H9 (cell line): ENCODE measurements around the gene LIM2. TPM values are rescaled to one million over a fixed set of nuclear protein-coding genes. Genes with fewer than 3 reads are reported as not detected.
A peak's percentile ranks its signal among the peaks of the same experiment; 100 is the strongest.

Source experiments
- DNase-seq: peaks from one replicate; pipeline ENCODE4 v3.0.0-alpha.2; 2017
- H2AFZ ChIP-seq: one replicate; pipeline ENCODE4 v1.6.1; 2013; ENCODE audit warnings: mild to moderate bottlenecking, low read length, control low read depth, moderate library complexity
- H2AK5ac ChIP-seq: 2 replicates; pipeline ENCODE4 v1.6.1; 2013; ENCODE audit warnings: low read length, control low read depth, mixed read lengths; ENCODE audit not compliant: insufficient read length
- H2BK120ac ChIP-seq: one replicate; pipeline ENCODE4 v1.6.1; 2013; ENCODE audit warnings: low read depth, mild to moderate bottlenecking, low read length, control low read depth, inconsistent platforms; ENCODE audit not compliant: poor library complexity, severe bottlenecking
- H2BK12ac ChIP-seq: 2 replicates; pipeline ENCODE4 v1.6.1; 2013; ENCODE audit warnings: low read length, control low read depth, mixed read lengths, low read depth; ENCODE audit not compliant: insufficient read length
- H2BK15ac ChIP-seq: 2 replicates; pipeline ENCODE4 v1.6.1; 2013; ENCODE audit warnings: low read depth, low read length, control low read depth
- H2BK20ac ChIP-seq: one replicate; pipeline ENCODE4 v1.6.1; 2013; ENCODE audit warnings: low read depth, mild to moderate bottlenecking, low read length, control low read depth, inconsistent platforms; ENCODE audit not compliant: poor library complexity, severe bottlenecking
- H2BK5ac ChIP-seq: 2 replicates; pipeline ENCODE4 v1.6.1; 2013; ENCODE audit warnings: low read length, control low read depth, mixed read lengths; ENCODE audit not compliant: insufficient read length
- H3K14ac ChIP-seq: 2 replicates; pipeline ENCODE4 v1.6.1; 2013; ENCODE audit warnings: low read length, control low read depth; ENCODE audit not compliant: insufficient read depth
- H3K18ac ChIP-seq: 2 replicates; pipeline ENCODE4 v1.6.1; 2013; ENCODE audit warnings: low read depth, mild to moderate bottlenecking, mixed read lengths, low read length, control low read depth; ENCODE audit not compliant: insufficient read length
- H3K23ac ChIP-seq: 2 replicates; pipeline ENCODE4 v1.6.1; 2013; ENCODE audit warnings: low read length, control low read depth, mixed read lengths, low read depth; ENCODE audit not compliant: insufficient read length
- H3K23me2 ChIP-seq: 2 replicates; pipeline ENCODE4 v1.6.1; 2013; ENCODE audit warnings: low read depth, mild to moderate bottlenecking, mixed read lengths, low read length, control low read depth; ENCODE audit not compliant: insufficient read length, poor library complexity, severe bottlenecking
- H3K27ac ChIP-seq: 2 replicates; pipeline ENCODE4 v1.5.1; 2013; ENCODE audit warnings: low read length, control low read depth, mixed read lengths, low read depth; ENCODE audit not compliant: insufficient read length
- H3K27me3 ChIP-seq: 2 replicates; pipeline ENCODE4 v1.6.1; 2013; ENCODE audit warnings: low read length, control low read depth, inconsistent platforms; ENCODE audit not compliant: insufficient read depth
- H3K4ac ChIP-seq: 2 replicates; pipeline ENCODE4 v1.6.1; 2013; ENCODE audit warnings: low read depth, mild to moderate bottlenecking, control low read depth, inconsistent platforms, low read length, moderate library complexity
- H3K4me1 ChIP-seq: 2 replicates; pipeline ENCODE4 v1.6.1; 2013; ENCODE audit warnings: low read length, control low read depth, inconsistent platforms; ENCODE audit not compliant: insufficient read depth
- H3K4me2 ChIP-seq: 2 replicates; pipeline ENCODE4 v1.6.1; 2013; ENCODE audit warnings: low read length, control low read depth, mixed read lengths; ENCODE audit not compliant: insufficient read length, insufficient read depth
- H3K56ac ChIP-seq: 2 replicates; pipeline ENCODE4 v1.6.1; 2013; ENCODE audit warnings: low read depth, mild to moderate bottlenecking, mixed read lengths, low read length, control low read depth; ENCODE audit not compliant: insufficient read length
- H3K79me1 ChIP-seq: 2 replicates; pipeline ENCODE4 v1.6.1; 2013; ENCODE audit warnings: low read depth, mild to moderate bottlenecking, moderate library complexity, low read length, control low read depth, inconsistent platforms; ENCODE audit not compliant: insufficient read depth, poor library complexity, severe bottlenecking
- H3K79me2 ChIP-seq: 2 replicates; pipeline ENCODE4 v1.6.1; 2013; ENCODE audit warnings: low read length, control low read depth, inconsistent platforms; ENCODE audit not compliant: insufficient read depth
- H3K9ac ChIP-seq: 2 replicates; pipeline ENCODE4 v1.6.1; 2013; ENCODE audit warnings: low read length, control low read depth, mixed read lengths; ENCODE audit not compliant: insufficient read length; ENCODE audit errors: extremely low read depth
- H3K9me3 ChIP-seq: one replicate; pipeline ENCODE4 v1.6.1; 2013; ENCODE audit warnings: low read depth, low read length, inconsistent platforms; ENCODE audit not compliant: control insufficient read depth
- H3T11ph ChIP-seq: one replicate; pipeline ENCODE4 v1.6.1; 2013; ENCODE audit warnings: mild to moderate bottlenecking, low read length, control low read depth, inconsistent platforms
- H4K20me1 ChIP-seq: one replicate; pipeline ENCODE4 v1.6.1; 2013; ENCODE audit not compliant: control insufficient read depth, insufficient read length, insufficient read depth
- H4K5ac ChIP-seq: 2 replicates; pipeline ENCODE4 v1.6.1; 2013; ENCODE audit warnings: low read depth, mild to moderate bottlenecking, mixed read lengths, low read length, control low read depth; ENCODE audit not compliant: insufficient read length
- H4K8ac ChIP-seq: replicated peaks from 2 replicates; pipeline ENCODE4 v1.6.1; 2013; ENCODE audit warnings: low read length, control low read depth, mixed read lengths, low read depth; ENCODE audit not compliant: insufficient read length
- H4K91ac ChIP-seq: 2 replicates; pipeline ENCODE4 v1.6.1; 2013; ENCODE audit warnings: low read depth, mild to moderate bottlenecking, moderate library complexity, mixed read lengths, low read length, control low read depth; ENCODE audit not compliant: insufficient read length
- H3K27ac Mint-ChIP-seq, 3 experiments: 2 replicates in 2 of 3; 3 replicates in 1 of 3; pipeline ENCODE4 v1.8.0; 2020 to 2021; ENCODE audit warnings: mixed read lengths in 3 of 3, mild to moderate bottlenecking in 1 of 3, moderate library complexity in 1 of 3
- H3K27me3 Mint-ChIP-seq: 2 replicates; pipeline ENCODE4 v1.8.0; 2021; ENCODE audit warnings: low read depth, mild to moderate bottlenecking, moderate library complexity, mixed read lengths
- H3K36me3 Mint-ChIP-seq, 3 experiments: 2 replicates in 2 of 3; 3 replicates in 1 of 3; pipeline ENCODE4 v1.8.0; 2020 to 2021; ENCODE audit warnings: low read depth in 3 of 3, mixed read lengths in 3 of 3; ENCODE audit not compliant: insufficient read depth in 1 of 3
- H3K4me1 Mint-ChIP-seq, 2 experiments: 2 replicates each; pipeline ENCODE4 v1.8.0; 2020; ENCODE audit warnings: mixed read lengths in 2 of 2
- H3K4me3 Mint-ChIP-seq, 2 experiments: 2 replicates in 1 of 2; 3 replicates in 1 of 2; pipeline ENCODE4 v1.8.0; 2020 to 2021; ENCODE audit warnings: mild to moderate bottlenecking in 2 of 2, mixed read lengths in 2 of 2, moderate library complexity in 1 of 2
- H3K9me3 Mint-ChIP-seq, 2 experiments: 2 replicates in 1 of 2; 3 replicates in 1 of 2; pipeline ENCODE4 v1.8.0; 2020; ENCODE audit warnings: mild to moderate bottlenecking in 2 of 2, mixed read lengths in 2 of 2, moderate library complexity in 1 of 2
- WGBS: extraction: QIAGEN DNeasy Blood & Tissue Kit; methylation state at CpG from one replicate; pipeline ENCODE4 v1.1.7; 2013; ENCODE audit warnings: missing lambda C conversion rate, low lambda C conversion rate, mixed read lengths; ENCODE audit not compliant: insufficient read length; ENCODE audit errors: extremely low coverage; 5-methylcytosine and 5-hydroxymethylcytosine counted together
- total RNA-seq: library from RNA; stranded (reverse); gene quantifications from 2 replicates; pipeline ENCODE4 v1.2.1, GENCODE V29; 2021
- TF ChIP-seq, protein P1 (sequence below): fragments of 200-600 bp; sonication (generic); conservative IDR thresholded peaks from 3 replicates; pipeline ENCODE4 v1.8.0; 2021; ENCODE audit warnings: antibody characterized with exemption, mild to moderate bottlenecking

The LIM2 gene
- total RNA-seq, 1 experiment from 2014 or later: not detected

DNA sequence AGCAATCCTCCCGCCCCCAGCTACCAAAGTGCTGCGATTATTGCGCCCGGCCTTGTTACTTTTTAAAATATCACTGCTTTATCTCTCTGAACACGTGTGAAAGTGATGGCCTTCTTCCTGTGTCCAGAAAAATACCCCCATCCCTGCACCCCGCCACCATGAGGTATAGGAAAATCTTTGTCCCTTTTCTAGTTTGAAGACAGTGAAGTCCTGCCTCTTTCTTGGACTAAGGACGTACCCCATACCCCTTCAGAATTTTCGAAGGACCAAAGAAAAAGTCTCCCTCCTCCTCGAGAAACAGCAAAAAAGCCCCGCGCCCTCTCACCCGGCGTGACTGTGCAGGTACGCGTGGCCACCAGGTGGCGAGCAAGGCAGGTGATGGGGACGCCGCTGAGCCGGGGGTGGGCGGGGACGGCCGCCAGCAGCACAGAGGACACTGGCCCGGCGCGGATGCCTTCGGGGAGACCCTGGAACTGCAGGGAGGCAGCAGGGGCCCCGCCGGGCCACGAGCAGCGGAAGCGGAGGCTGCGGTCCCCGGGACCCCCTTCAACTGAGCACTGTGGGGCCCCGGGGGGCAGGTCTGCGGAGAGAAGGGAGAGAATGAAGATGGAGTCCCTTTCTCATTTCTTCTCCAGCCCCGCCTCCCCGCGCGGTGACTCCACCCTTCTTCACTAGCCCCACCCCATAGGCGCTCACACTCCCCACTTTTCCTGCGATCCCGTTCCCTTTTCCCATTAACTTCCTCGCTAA lies 49.0 kb downstream of the LIM2 start:
- peak overlapping the region; percentile 81 for H3K4me2 ChIP-seq
- H3K56ac ChIP-seq: no peak overlapping the region
- H3K27ac ChIP-seq: no peak overlapping the region
- no peaks in the 10 kb centered on the region for H3K27me3 ChIP-seq
- peak overlapping the region; percentile 76 for H2AFZ ChIP-seq
- H3K4ac ChIP-seq: no peak overlapping the region
- no peak overlapping the region for H2BK5ac ChIP-seq
- H4K91ac ChIP-seq: no peak overlapping the region
- peak overlapping the region; percentile 87 to 98 (median 97); a peak in 6 of 7 replicates for H3K27ac Mint-ChIP-seq
- peak overlapping the region; percentile 34 for H3K9ac ChIP-seq
- H3K36me3 Mint-ChIP-seq: peaks cover 8 to 17% (median 14%) of the 10 kb centered on the region in 3 experiments
- TF ChIP-seq, protein P1, sequence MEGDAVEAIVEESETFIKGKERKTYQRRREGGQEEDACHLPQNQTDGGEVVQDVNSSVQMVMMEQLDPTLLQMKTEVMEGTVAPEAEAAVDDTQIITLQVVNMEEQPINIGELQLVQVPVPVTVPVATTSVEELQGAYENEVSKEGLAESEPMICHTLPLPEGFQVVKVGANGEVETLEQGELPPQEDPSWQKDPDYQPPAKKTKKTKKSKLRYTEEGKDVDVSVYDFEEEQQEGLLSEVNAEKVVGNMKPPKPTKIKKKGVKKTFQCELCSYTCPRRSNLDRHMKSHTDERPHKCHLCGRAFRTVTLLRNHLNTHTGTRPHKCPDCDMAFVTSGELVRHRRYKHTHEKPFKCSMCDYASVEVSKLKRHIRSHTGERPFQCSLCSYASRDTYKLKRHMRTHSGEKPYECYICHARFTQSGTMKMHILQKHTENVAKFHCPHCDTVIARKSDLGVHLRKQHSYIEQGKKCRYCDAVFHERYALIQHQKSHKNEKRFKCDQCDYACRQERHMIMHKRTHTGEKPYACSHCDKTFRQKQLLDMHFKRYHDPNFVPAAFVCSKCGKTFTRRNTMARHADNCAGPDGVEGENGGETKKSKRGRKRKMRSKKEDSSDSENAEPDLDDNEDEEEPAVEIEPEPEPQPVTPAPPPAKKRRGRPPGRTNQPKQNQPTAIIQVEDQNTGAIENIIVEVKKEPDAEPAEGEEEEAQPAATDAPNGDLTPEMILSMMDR: peak; percentile 93
- no peak overlapping the region for H2BK20ac ChIP-seq
- no peak overlapping the region for H2BK120ac ChIP-seq
- H2AK5ac ChIP-seq: no peak overlapping the region
- H3K27me3 Mint-ChIP-seq: peaks cover 19% of the 10 kb centered on the region
- no peak overlapping the region for H2BK12ac ChIP-seq
- H4K8ac ChIP-seq: no peak overlapping the region
- H3K79me2 ChIP-seq: no peaks in the 10 kb centered on the region
- no peaks in the 10 kb centered on the region for H3K9me3 ChIP-seq
- H3K9me3 Mint-ChIP-seq: no peaks in the 10 kb centered on the region; a peak in 1 of 5 replicates
- no peak overlapping the region for H3K23ac ChIP-seq
- peak overlapping the region; percentile 63; the same call in 1 of the 2 replicates for H3K14ac ChIP-seq
- H4K20me1 ChIP-seq: no peaks in the 10 kb centered on the region
- DNase-seq: peak; percentile 93
- no peak overlapping the region for H3T11ph ChIP-seq
- H3K4me3 Mint-ChIP-seq: peak overlapping the region; percentile 77 to 89
- no peak overlapping the region for H2BK15ac ChIP-seq
- peaks cover 14% of the 10 kb centered on the region for H3K4me1 ChIP-seq
- H3K4me1 Mint-ChIP-seq: peaks cover 23 to 33% of the 10 kb centered on the region in 2 experiments
- no peak overlapping the region for H4K5ac ChIP-seq
- H3K23me2 ChIP-seq: peaks cover 6% of the 10 kb centered on the region
- WGBS: no CpG with 5 or more reads among the region's 43 CpGs
- H3K18ac ChIP-seq: peak overlapping the region; percentile 68
- H3K79me1 ChIP-seq: no peaks in the 10 kb centered on the region
